GM23338 (cell line): Measurements from ENCODE around the gene RBM7. TPM values are rescaled to one million over a fixed set of nuclear protein-coding genes. Genes with fewer than 3 reads are reported as not detected.

Source experiments
- ATAC-seq: fragments of 200-7000 bp; cut with Tn5 transposase; 3 replicates; pipeline ENCODE4 v1.9.1; 2020
- DNase-seq: peaks from one replicate; pipeline ENCODE4 v3.0.0-alpha.2; 2015; ENCODE audit warnings: low spot score
- H2AFZ ChIP-seq: fragments of 200-600 bp; sonication (generic); 2 replicates; pipeline ENCODE4 v1.8.0; 2016; ENCODE audit warnings: antibody characterized with exemption, mild to moderate bottlenecking, moderate library complexity
- H3F3A ChIP-seq: fragments of 200-600 bp; sonication (generic); replicated peaks from 2 replicates; pipeline ENCODE4 v1.8.0; 2017; ENCODE audit warnings: antibody characterized with exemption, mixed run types, low read depth
- H3K27ac ChIP-seq: fragments of 200-600 bp; sonication (generic); 2 replicates; pipeline ENCODE4 v1.6.1; 2016; ENCODE audit warnings: low read depth
- H3K27me3 ChIP-seq: fragments of 200-600 bp; sonication (generic); 2 replicates; pipeline ENCODE4 v1.8.0; 2016; ENCODE audit warnings: mild to moderate bottlenecking, mixed run types, moderate library complexity; ENCODE audit not compliant: insufficient read depth
- H3K36me3 ChIP-seq: fragments of 200-600 bp; sonication (generic); 2 replicates; pipeline ENCODE4 v1.8.0; 2016; ENCODE audit warnings: mild to moderate bottlenecking; ENCODE audit not compliant: insufficient read depth
- H3K4me1 ChIP-seq: fragments of 200-600 bp; sonication (generic); 2 replicates; pipeline ENCODE4 v1.8.0; 2016; ENCODE audit warnings: mild to moderate bottlenecking, moderate library complexity; ENCODE audit not compliant: insufficient read depth
- H3K4me2 ChIP-seq: fragments of 200-600 bp; sonication (generic); 2 replicates; pipeline ENCODE4 v1.7.1; 2017; ENCODE audit warnings: mixed run types
- H3K4me3 ChIP-seq: fragments of 200-600 bp; sonication (generic); 2 replicates; pipeline ENCODE4 v1.6.1; 2016; ENCODE audit warnings: mixed run types
- H3K79me2 ChIP-seq: fragments of 200-600 bp; sonication (generic); replicated peaks from 2 replicates; pipeline ENCODE4 v1.8.0; 2017; ENCODE audit warnings: mild to moderate bottlenecking; ENCODE audit not compliant: insufficient read depth
- H3K9me2 ChIP-seq: fragments of 200-600 bp; sonication (generic); 2 replicates; pipeline ENCODE4 v1.8.0; 2017; ENCODE audit not compliant: insufficient read depth
- H4K20me1 ChIP-seq: fragments of 200-600 bp; sonication (generic); replicated peaks from 2 replicates; pipeline ENCODE4 v1.8.0; 2017; ENCODE audit warnings: mild to moderate bottlenecking; ENCODE audit not compliant: insufficient read depth
- H3K27ac Mint-ChIP-seq: 2 replicates; pipeline ENCODE4 v1.8.0; 2020; ENCODE audit warnings: inconsistent platforms, mild to moderate bottlenecking, moderate library complexity, mixed read lengths
- H3K27me3 Mint-ChIP-seq: 3 replicates; pipeline ENCODE4 v1.8.0; 2022; ENCODE audit warnings: low read depth, mild to moderate bottlenecking, moderate library complexity, mixed read lengths, inconsistent platforms; ENCODE audit not compliant: insufficient read depth, poor library complexity
- H3K36me3 Mint-ChIP-seq: 3 replicates; pipeline ENCODE4 v1.8.0; 2021; ENCODE audit warnings: low read depth, mild to moderate bottlenecking, inconsistent platforms, moderate library complexity, mixed read lengths
- H3K4me1 Mint-ChIP-seq: 3 replicates; pipeline ENCODE4 v1.8.0; 2020; ENCODE audit warnings: mild to moderate bottlenecking, inconsistent platforms, mixed read lengths
- H3K4me3 Mint-ChIP-seq: 3 replicates; pipeline ENCODE4 v1.8.0; 2021; ENCODE audit warnings: moderate library complexity, mild to moderate bottlenecking, inconsistent platforms, mixed read lengths
- H3K9me3 Mint-ChIP-seq: 3 replicates; pipeline ENCODE4 v1.8.0; 2020; ENCODE audit warnings: moderate library complexity, mild to moderate bottlenecking, inconsistent platforms, mixed read lengths
- CREB1 ChIP-seq: fragments of 250-450 bp; sonication (Bioruptor Pico); IDR thresholded peaks from 2 replicates; pipeline ENCODE4 v1.5.0; 2020; ENCODE audit warnings: low read depth, mild to moderate bottlenecking, moderate library complexity
- CTCF ChIP-seq, 2 experiments: fragments of 200-600 bp in 1 of 2; sonication (generic) in 1 of 2; conservative IDR thresholded peaks; 2 replicates each; pipeline versions ENCODE4 v1.5.1 to v1.6.1; 2016 to 2017; ENCODE audit warnings: antibody characterized with exemption in 2 of 2, low read depth in 2 of 2, mild to moderate bottlenecking in 2 of 2, moderate library complexity in 1 of 2
- ETS1 ChIP-seq: IDR thresholded peaks from 2 replicates; pipeline ENCODE4 v1.6.1; 2016; ENCODE audit warnings: antibody characterized with exemption
- EZH2 ChIP-seq: fragments of 200-600 bp; sonication (generic); IDR thresholded peaks from one replicate; pipeline ENCODE4 v1.8.0; 2017; ENCODE audit warnings: antibody characterized with exemption, mild to moderate bottlenecking, low read depth; ENCODE audit not compliant: unreplicated experiment
- EZH2phosphoT487 ChIP-seq: fragments of 200-600 bp; sonication (generic); IDR thresholded peaks from one replicate; pipeline ENCODE4 v1.8.1; 2018; ENCODE audit warnings: antibody characterized with exemption; ENCODE audit not compliant: unreplicated experiment
- JUNB ChIP-seq: IDR thresholded peaks from one replicate; pipeline ENCODE4 v1.6.1; 2016; ENCODE audit warnings: antibody characterized with exemption; ENCODE audit not compliant: unreplicated experiment
- NANOG ChIP-seq: IDR thresholded peaks from 2 replicates; pipeline ENCODE4 v1.6.1; 2016; ENCODE audit warnings: antibody characterized with exemption, borderline replicate concordance
- POLR2AphosphoS5 ChIP-seq: IDR thresholded peaks from 2 replicates; pipeline ENCODE4 v1.6.1; 2016; ENCODE audit warnings: antibody characterized with exemption, low read depth
- REST ChIP-seq: IDR thresholded peaks from one replicate; pipeline ENCODE4 v1.6.1; 2018; ENCODE audit warnings: antibody characterized with exemption; ENCODE audit not compliant: unreplicated experiment
- STAT1 ChIP-seq: IDR thresholded peaks from one replicate; pipeline ENCODE4 v1.6.1; 2016; ENCODE audit warnings: antibody characterized with exemption; ENCODE audit not compliant: unreplicated experiment
- ZNF114 ChIP-seq: fragments of 250-450 bp; sonication (Bioruptor Pico); IDR thresholded peaks from 2 replicates; pipeline ENCODE4 v1.5.0; 2020; ENCODE audit warnings: mild to moderate bottlenecking, moderate library complexity
- ZNF331 ChIP-seq: fragments of 250-450 bp; sonication (Bioruptor Pico); IDR thresholded peaks from 2 replicates; pipeline ENCODE4 v1.5.0; 2020; ENCODE audit warnings: low read depth, mild to moderate bottlenecking, moderate library complexity
- ZNF462 ChIP-seq: fragments of 250-450 bp; sonication (Bioruptor Pico); IDR thresholded peaks from 2 replicates; pipeline ENCODE4 v1.5.0; 2020; ENCODE audit warnings: mild to moderate bottlenecking, moderate library complexity
- polyA plus RNA-seq: library from polyadenylated mRNA; unstranded; fragments of >200 nt; fragmentation: Nextera tagmentation; extraction: Ambion mirVana; gene quantifications from 2 replicates; pipeline ENCODE4 v1.2.1, GENCODE V29; 2016
- total RNA-seq: library from RNA; depleted of rRNA; stranded (reverse); fragments of >200 nt; shearing (Covaris generic); gene quantifications from 2 replicates; pipeline ENCODE4 v1.2.3, GENCODE V29; 2014

Gene RBM7
- total and polyA plus RNA-seq, 2 experiments from 2014 or later, result 31.5 to 57.2 TPM

GRCh38 chr11:114386131-114386530, 14.3 kb upstream of the RBM7 start:
- Histone ChIP-seq H3K79me2 (no peaks in the 10 kb centered on the region), H3K4me1 (no peaks in the 10 kb centered on the region), H3K4me2 (no peak overlapping the region), H3K27me3 (no peaks in the 10 kb centered on the region), H3K27ac (no peak overlapping the region), H3F3A (no peaks in the 10 kb centered on the region), H2AFZ (no peak overlapping the region), H3K9me2 (0 out of 2 replicates have a peak, but pooled peaks cover 8% of the 10 kb centered on the region), H3K4me3 (no peak overlapping the region), H4K20me1 (no peaks in the 10 kb centered on the region), H3K36me3 (no peaks in the 10 kb centered on the region)
- DNase-seq (no peak), ATAC-seq (no peak)
- no peak overlapping the region for H3K27ac Mint-ChIP-seq
- H3K36me3 Mint-ChIP-seq, result no peaks in the 10 kb centered on the region; the same call in 2 of the 3 replicates
- no peak for TF ChIP-seq POLR2AphosphoS5
- TF ChIP-seq CREB1, result no peak
- no peak for TF ChIP-seq ZNF331 (CRISPR knock-in tag)
- no peak for TF ChIP-seq STAT1
- TF ChIP-seq NANOG, result no peak
- no peak for TF ChIP-seq EZH2phosphoT487
- no peak for TF ChIP-seq ZNF462
- TF ChIP-seq JUNB, result no peak
- no peak for TF ChIP-seq REST
- TF ChIP-seq ZNF114, result no peak
- no peak for TF ChIP-seq EZH2
- no peak for TF ChIP-seq ETS1
- no peak for TF ChIP-seq CTCF (conservative IDR thresholded peaks at IDR 0.05; ENCODE audit: low read depth in 2 of 2)
- no peaks in the 10 kb centered on the region for H3K4me1 Mint-ChIP-seq
- H3K4me3 Mint-ChIP-seq, result no peak overlapping the region
- H3K9me3 Mint-ChIP-seq, result peaks cover 8% of the 10 kb centered on the region; the same call in 2 of the 3 replicates
- no peaks in the 10 kb centered on the region for H3K27me3 Mint-ChIP-seq
